ENCODE results near the gene WDFY3.

GRCh38 chr4:84837751-84838150 lies 128.7 kb downstream of the WDFY3 start:
- no peak for TF ChIP-seq CTCF (IDR thresholded peaks at IDR 0.05; ENCODE audit: insufficient read depth, low read length, poor library complexity, severe bottlenecking)
- TF ChIP-seq EZH2phosphoT487 (conservative IDR thresholded peaks at IDR 0.05; ENCODE audit: low read length): no peak

All from SU-DHL-6 (cell line).